Motor neuron (in vitro differentiated cells): ENCODE measurements around the gene CHSY1. TPM values are rescaled to one million over a fixed set of nuclear protein-coding genes. Genes with fewer than 3 reads are reported as not detected.
"Not testable (repeated sequence)": the region's sequence is repeated elsewhere in the genome, so short reads cannot be mapped to it uniquely, and the experiment has no call there.

ENCODE experiments used
- ATAC-seq, 8 experiments: fragments of 200-7000 bp; cut with Tn5 transposase; replicated peaks in 6 of 8; 2 replicates each; pipeline ENCODE4 v1.8.0; 2021; ENCODE audit warnings: mild to moderate bottlenecking in 8 of 8, moderate library complexity in 8 of 8
- H3K27ac ChIP-seq, 2 donors: fragments of 250-450 bp; sonication (Bioruptor Pico); 2 replicates each; pipeline ENCODE4 v1.9.0; 2021; ENCODE audit warnings: antibody characterized with exemption in 2 of 2, mild to moderate bottlenecking in 2 of 2, moderate library complexity in 1 of 2
- H3K4me1 ChIP-seq, 2 donors: fragments of 250-450 bp; sonication (Bioruptor Pico); replicated peaks in 1 of 2; 2 replicates each; pipeline ENCODE4 v1.6.1; 2021; ENCODE audit warnings: antibody characterized with exemption in 2 of 2, mild to moderate bottlenecking in 2 of 2, moderate library complexity in 1 of 2
- H3K4me3 ChIP-seq, 5 donors: fragments of 250-450 bp; sonication (Bioruptor Pico); 2 replicates each; pipeline ENCODE4 v1.9.0; 2021; ENCODE audit warnings: antibody characterized with exemption in 5 of 5, mild to moderate bottlenecking in 5 of 5, moderate library complexity in 4 of 5
- WGBS, 10 experiments: fragments of 450-650 bp; shearing (Covaris generic); methylation state at CpG; one replicate each; pipeline ENCODE4 v1.0.0; 2022; 5-methylcytosine and 5-hydroxymethylcytosine counted together
- in situ Hi-C, 9 experiments: fragments of 400-800 bp; cut with MboI; loops; one replicate each; pipeline ENCODE4 v1.15.0; 2021; ENCODE audit warnings: low sequenced_read_pairs in 9 of 9, low pct_unique_long_range_greater_than_20kb in 2 of 9; ENCODE audit not compliant: unreplicated experiment in 9 of 9
- total RNA-seq, 8 experiments: library from RNA; unstranded; fragments of 300-600 nt; gene quantifications; 2 replicates each; pipeline versions ENCODE4 v1.2.3 to v1.2.4, GENCODE V29; 2022

Gene CHSY1
- total RNA-seq, 8 experiments from 2014 or later, result 14.2 to 59.5 (median 20.7) TPM

GRCh38 chr15:101237251-101237650, 14.6 kb downstream of the CHSY1 start:
- 80 to 100% (median 97%) methylated on average over 3 to 10 of the region's 12 CpGs for WGBS, 10 experiments
- in situ Hi-C loops, result no loop called here
- Histone ChIP-seq H3K27ac (no peak overlapping the region), H3K4me3 (no peak overlapping the region), H3K4me1 (peaks cover 6 to 7% of the 10 kb centered on the region in 2 donors)
- no peak for ATAC-seq

GRCh38 chr15:101233651-101234280, 18.1 kb downstream of the CHSY1 start:
- H3K27ac ChIP-seq, result no peak overlapping the region

GRCh38 chr15:101232677-101233076, 19.2 kb downstream of the CHSY1 start:
- H3K4me3 ChIP-seq, result no peak overlapping the region
- WGBS, 10 experiments, result 43 to 100% (median 74%) methylated on average over 2 to 5 of the region's 5 CpGs; no CpG with 5 or more reads in 3 of the 10 experiments
- ATAC-seq, result peak in 5 of 8 experiments; percentile 22 to 66 (median 46)
- H3K4me1 ChIP-seq, result no peaks in the 10 kb centered on the region
- H3K27ac ChIP-seq, result no peak overlapping the region
- in situ Hi-C loops, result no loop called here

More at GRCh38 chr15:101233651-101234280, 18.1 kb downstream of the CHSY1 start:
- WGBS, 10 experiments, result 79 to 100% (median 92%) methylated on average over 1 to 5 of the region's 5 CpGs; no CpG with 5 or more reads in 1 of the 10 experiments
- Histone ChIP-seq H3K4me1 (no peaks in the 10 kb centered on the region), H3K4me3 (no peak overlapping the region)
- in situ Hi-C loops, result no loop called here
- ATAC-seq, result no peak

- Histone ChIP-seq H3K4me1 (no peaks in the 10 kb centered on the region), H3K4me3 (no peak overlapping the region), H3K27ac (no peak overlapping the region)
- ATAC-seq, result no peak
- in situ Hi-C loops, result no loop called here
These were observed 23.5 kb downstream of the CHSY1 start for GRCh38 chr15:101228313-101228712.

GRCh38 chr15:101225658-101226057, 26.2 kb downstream of the CHSY1 start:
- H3K27ac ChIP-seq, result no peak overlapping the region
- H3K4me3 ChIP-seq, result no peak overlapping the region
- 74 to 100% (median 85%) methylated on average over 1 to 5 of the region's 5 CpGs; no CpG with 5 or more reads in 2 of the 10 experiments for WGBS, 10 experiments
- in situ Hi-C loops, result no loop called here
- ATAC-seq, result no peak
- no peaks in the 10 kb centered on the region for H3K4me1 ChIP-seq

GRCh38 chr15:101221902-101222301, 29.9 kb downstream of the CHSY1 start:
- peak in 2 of 8 experiments; percentile 22 to 55 for ATAC-seq
- in situ Hi-C loops, result no loop called here
- H3K27ac ChIP-seq, result no peak overlapping the region

GRCh38 chr15:101220060-101220459, 31.8 kb downstream of the CHSY1 start:
- H3K4me1 ChIP-seq, result no peaks in the 10 kb centered on the region
- ATAC-seq, result no peak
- WGBS, 10 experiments, result 60 to 100% (median 81%) methylated on average over 1 to 2 of the region's 2 CpGs; no CpG with 5 or more reads in 6 of the 10 experiments
- no peak overlapping the region for H3K4me3 ChIP-seq
- in situ Hi-C loops, result no loop called here
- no peak overlapping the region for H3K27ac ChIP-seq

More at GRCh38 chr15:101221902-101222301, 29.9 kb downstream of the CHSY1 start:
- Histone ChIP-seq H3K4me3 (no peak overlapping the region), H3K4me1 (no peaks in the 10 kb centered on the region)
- 29 to 100% (median 61%) methylated on average over 1 to 4 of the region's 4 CpGs for WGBS, 10 experiments

GRCh38 chr15:101219441-101219840, 32.4 kb downstream of the CHSY1 start:
- 40 to 100% (median 82%) methylated on average over 1 to 6 of the region's 6 CpGs; no CpG with 5 or more reads in 2 of the 10 experiments for WGBS, 10 experiments
- in situ Hi-C loops, result no loop called here

GRCh38 chr15:101217446-101217845, 34.4 kb downstream of the CHSY1 start:
- H3K4me1 ChIP-seq, result no peaks in the 10 kb centered on the region
- in situ Hi-C loops, result no loop called here
- H3K4me3 ChIP-seq, result no peak overlapping the region
- 70 to 100% (median 92%) methylated on average over 2 to 6 of the region's 6 CpGs for WGBS, 10 experiments
- H3K27ac ChIP-seq, result no peak overlapping the region
- peak in 1 of 8 experiments; percentile 27 for ATAC-seq

More at GRCh38 chr15:101219441-101219840, 32.4 kb downstream of the CHSY1 start:
- ATAC-seq, result no peak
- Histone ChIP-seq H3K27ac (no peak overlapping the region), H3K4me1 (no peaks in the 10 kb centered on the region), H3K4me3 (no peak overlapping the region)

GRCh38 chr15:101216100-101216499, 35.7 kb downstream of the CHSY1 start:
- no peak for ATAC-seq
- Histone ChIP-seq H3K4me3 (no peak overlapping the region), H3K27ac (no peak overlapping the region), H3K4me1 (no peaks in the 10 kb centered on the region)
- in situ Hi-C loops, result no loop called here
- WGBS, 10 experiments, result 88 to 100% (median 100%) methylated on average over 1 to 3 of the region's 3 CpGs

- Histone ChIP-seq H3K27ac (no peak overlapping the region), H3K4me3 (no peak overlapping the region), H3K4me1 (peaks cover 0 to under 1% of the 10 kb centered on the region in 2 donors)
- 44 to 100% (median 98%) methylated on average over 1 to 4 of the region's 4 CpGs; no CpG with 5 or more reads in 1 of the 10 experiments for WGBS, 10 experiments
- in situ Hi-C loops, result no loop called here
- no peak for ATAC-seq
These were observed 36.2 kb downstream of the CHSY1 start for GRCh38 chr15:101215681-101216080.

GRCh38 chr15:101214435-101215097, 37.3 kb downstream of the CHSY1 start:
- ATAC-seq, H3K27ac ChIP-seq, H3K4me1 ChIP-seq, in situ Hi-C loops, H3K4me3 ChIP-seq: not testable (repeated sequence)
- 96 to 100% (median 100%) methylated on average over 2 to 6 of the region's 6 CpGs; no CpG with 5 or more reads in 5 of the 10 experiments for WGBS, 10 experiments

GRCh38 chr15:101213570-101213969, 38.3 kb downstream of the CHSY1 start:
- Histone ChIP-seq H3K4me3 (no peak overlapping the region), H3K27ac (no peak overlapping the region), H3K4me1 (peaks cover 0 to 4% of the 10 kb centered on the region in 2 donors)
- in situ Hi-C loops, result no loop called here
- ATAC-seq, result no peak
- WGBS, 10 experiments, result 83 to 100% (median 99%) methylated on average over 1 to 5 of the region's 5 CpGs
